ENCODE data around the gene SOWAHA.
"Not testable (repeated sequence)": the region's sequence is repeated elsewhere in the genome, so short reads cannot be mapped to it uniquely, and the experiment has no call there.

DNA sequence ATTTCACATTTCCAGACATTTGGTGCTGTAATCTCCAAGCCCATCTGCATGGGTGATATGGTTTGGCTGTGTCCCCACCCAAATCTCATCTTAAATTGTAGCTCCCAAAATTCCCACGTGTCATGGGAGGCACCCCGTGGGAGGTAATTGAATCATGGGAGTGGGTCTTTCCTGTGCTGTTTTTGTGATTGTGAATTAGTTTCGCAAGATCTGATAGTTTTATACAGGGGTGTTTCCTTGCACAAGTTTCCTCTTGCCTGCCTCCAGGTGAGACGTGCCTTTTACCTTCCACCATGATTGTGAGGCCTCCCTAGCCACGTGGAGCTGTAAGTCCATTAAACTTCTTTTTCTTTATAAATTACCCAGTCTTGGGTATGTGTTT lies 10.4 kb upstream of the SOWAHA start:
- TF ChIP-seq MYC (IDR thresholded peaks at IDR 0.05; ENCODE audit: low read depth, low read length); CTCF (IDR thresholded peaks at IDR 0.05; ENCODE audit: extremely low read depth in 1 of 2, insufficient read depth in 1 of 2, low read depth in 1 of 2, low read length in 2 of 2): not testable (repeated sequence)

Measured in endothelial cell of umbilical vein (primary cell).